Epithelial cell of esophagus (primary cell): ENCODE data around the gene PRCC.

ENCODE experiments used
- DNase-seq: peaks from one replicate; pipeline ENCODE4 v3.0.0; 2010; ENCODE audit warnings: low read depth
- H3K4me3 ChIP-seq: 2 replicates; pipeline ENCODE4 v1.5.1; 2011; ENCODE audit warnings: mild to moderate bottlenecking, low read length, control low read depth
- CTCF ChIP-seq: IDR thresholded peaks from 2 replicates; pipeline ENCODE4 v1.5.1; 2011; ENCODE audit warnings: low read depth, mild to moderate bottlenecking, low read length, control low read depth, inconsistent platforms; ENCODE audit not compliant: insufficient read depth; ENCODE audit errors: missing control alignments

PRCC gene

DNA sequence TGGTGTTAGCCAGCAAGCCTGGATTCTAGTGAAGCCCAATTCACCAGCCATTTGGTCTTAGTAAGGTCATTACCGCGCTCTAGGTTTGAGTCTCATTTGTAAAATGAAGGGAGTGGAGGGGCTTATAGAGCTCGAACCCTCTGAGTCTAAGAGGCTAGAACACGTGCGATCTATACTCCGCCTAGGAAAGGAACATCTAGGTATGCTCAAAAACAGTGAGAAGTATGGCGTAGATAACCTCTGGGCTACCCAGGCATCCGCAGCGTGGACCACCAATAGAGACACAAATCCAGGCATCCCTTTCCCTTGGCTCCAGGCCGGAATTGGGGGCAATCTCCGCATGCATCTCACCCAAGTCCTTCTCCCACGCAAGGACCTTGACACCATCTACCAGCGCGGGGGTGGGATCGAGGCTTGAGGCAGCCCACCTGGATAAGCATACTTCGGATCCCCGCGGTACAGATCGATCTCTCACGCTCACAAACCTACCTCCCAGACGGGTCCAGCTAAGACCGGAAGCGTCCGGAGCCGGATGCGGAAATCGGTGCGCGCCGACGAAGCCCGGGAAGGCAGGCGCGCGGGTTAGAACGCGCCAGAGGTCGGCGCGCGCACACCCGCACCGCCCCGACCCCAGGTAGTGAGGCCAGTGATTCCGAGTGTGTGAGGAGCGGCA lies 39.3 kb upstream of the PRCC start, which contains the start of gene METTL25B:
TSS of gene METTL25B (plus strand) at position 544 of the 673 bp plus-strand sequence. CDS start 636 bp downstream, outside the sequence.
- H3K4me3 ChIP-seq, result peak within 1 kb of the TSS; percentile 99
- no peak for TF ChIP-seq CTCF
- peak; percentile 88 for DNase-seq

DNA sequence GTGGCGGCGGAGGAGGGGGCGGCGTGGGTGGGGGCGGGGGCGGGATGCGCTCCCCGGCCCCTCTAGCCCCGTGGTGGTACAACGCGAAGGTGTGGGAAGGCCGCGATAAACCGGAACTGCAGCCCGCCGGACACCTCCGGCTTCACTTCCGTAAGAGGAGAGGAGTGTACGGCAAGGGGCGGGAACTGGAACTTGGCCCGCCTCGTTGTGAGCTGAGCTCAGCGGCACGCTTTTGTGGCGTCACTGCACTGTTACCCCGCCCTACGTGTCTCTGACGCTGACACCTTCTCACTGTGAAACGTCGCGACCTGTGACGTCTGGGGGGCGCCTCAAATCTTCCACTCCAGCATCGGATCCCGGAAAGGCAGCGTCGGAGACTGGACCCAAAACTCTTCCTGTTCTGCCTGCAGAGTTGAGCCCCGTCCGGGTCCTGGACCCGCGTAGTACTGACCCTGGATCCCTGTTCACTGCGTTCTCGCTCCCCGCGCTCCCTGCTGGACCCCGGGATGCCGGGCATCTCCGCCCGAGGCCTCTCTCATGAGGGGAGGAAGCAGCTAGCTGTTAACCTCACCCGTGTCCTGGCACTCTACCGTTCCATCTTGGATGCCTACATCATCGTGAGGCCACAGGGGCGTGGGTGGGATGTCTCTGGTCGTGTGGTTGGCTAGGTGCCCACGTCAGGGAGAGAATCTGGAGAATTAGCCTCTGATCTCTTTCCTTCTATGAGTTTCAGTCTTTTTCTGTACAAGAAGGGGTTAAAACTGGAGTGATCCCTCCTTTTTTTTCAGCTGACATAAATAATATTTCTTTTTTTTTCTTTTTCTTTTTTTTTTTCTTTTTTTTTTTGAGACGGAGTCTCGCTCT lies 38.5 kb upstream of the PRCC start, which contains the start of gene ISG20L2:
TSS of gene ISG20L2 (minus strand) at position 168 of the 864 bp plus-strand sequence. CDS start 1,114 bp downstream, outside the sequence.
- H3K4me3 ChIP-seq, result peak within 1 kb of the TSS; percentile 99
- DNase-seq, result peak; percentile 98
- no peak for TF ChIP-seq CTCF

DNA sequence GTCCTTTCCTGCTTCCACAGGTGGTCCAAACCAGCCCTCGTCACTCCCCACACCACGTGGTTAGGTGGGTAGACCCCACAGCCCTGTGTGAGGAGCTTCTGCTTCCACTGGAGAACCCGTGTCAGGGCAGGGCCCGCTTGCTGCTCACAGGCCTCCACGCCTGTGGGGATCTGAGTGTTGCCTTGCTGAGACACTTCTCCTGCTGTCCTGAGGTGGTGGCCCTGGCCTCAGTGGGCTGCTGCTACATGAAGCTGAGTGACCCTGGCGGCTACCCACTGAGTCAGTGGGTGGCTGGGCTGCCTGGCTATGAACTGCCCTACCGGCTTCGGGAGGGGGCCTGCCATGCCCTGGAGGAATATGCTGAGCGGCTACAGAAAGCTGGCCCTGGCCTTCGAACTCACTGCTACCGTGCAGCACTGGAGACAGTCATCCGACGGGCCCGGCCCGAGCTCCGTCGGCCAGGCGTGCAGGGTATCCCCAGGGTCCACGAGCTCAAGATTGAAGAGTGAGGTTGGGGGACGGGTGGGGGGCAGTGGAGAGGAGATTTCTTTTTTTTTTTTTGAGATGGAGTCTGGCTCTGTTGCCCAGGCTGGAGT lies 33.2 kb upstream of the PRCC start:
- DNase-seq, result no peak
- TF ChIP-seq CTCF, result no peak
- no peak overlapping the region for H3K4me3 ChIP-seq

GRCh38 chr1:156738407-156738806 lies 28.9 kb upstream of the PRCC start:
- no peak for TF ChIP-seq CTCF
- no peak overlapping the region for H3K4me3 ChIP-seq
- no peak for DNase-seq

DNA sequence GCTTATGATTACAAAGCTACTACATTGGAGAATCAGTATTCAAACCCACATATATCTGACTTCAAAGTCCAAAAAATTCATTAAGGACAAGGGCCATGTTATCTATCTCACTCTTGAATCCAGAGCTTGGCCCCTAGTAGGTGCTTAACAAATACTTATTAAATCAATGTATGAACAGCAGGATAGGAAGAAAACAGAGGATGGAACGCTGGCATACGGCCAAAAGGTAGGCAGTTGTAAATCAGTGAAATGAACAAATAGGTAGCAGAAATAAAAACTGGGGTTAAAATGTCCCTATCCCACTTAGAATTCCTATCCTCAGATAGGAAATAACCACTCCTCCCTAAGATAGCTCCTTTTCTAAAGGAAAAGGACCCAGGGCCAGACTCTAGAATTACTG lies 28.4 kb upstream of the PRCC start:
- no peak overlapping the region for H3K4me3 ChIP-seq
- no peak for DNase-seq
- TF ChIP-seq CTCF, result no peak

- DNase-seq, result no peak
- peak overlapping the region; percentile 86 for H3K4me3 ChIP-seq
- no peak for TF ChIP-seq CTCF
Measured at GRCh38 chr1:156740237-156740740, 27.0 kb upstream of the PRCC start.
